HG03159 (cell line): ENCODE data around the gene MED15.
A peak's percentile ranks its signal among the peaks of the same experiment; 100 is the strongest.
"Not testable (repeated sequence)": the region's sequence is repeated elsewhere in the genome, so short reads cannot be mapped to it uniquely, and the experiment has no call there.

Experiments used
- ATAC-seq: cut with Tn5 transposase; IDR thresholded peaks from one replicate; pipeline ENCODE4 v1.9.1; 2021; ENCODE audit warnings: mild to moderate bottlenecking, moderate library complexity; ENCODE audit not compliant: unreplicated experiment

The MED15 gene

GRCh38 chr22:20507253-20508066 is at the start of gene MED15:
Gene MED15 (plus strand): TSS chr22:20507610. CDS start chr22:20507679, 69 bp downstream.
- peak; percentile 76 for ATAC-seq

GRCh38 chr22:20458530-20459151 is 48.8 kb upstream of the MED15 start:
- no peak for ATAC-seq

- no peak for ATAC-seq
Measured at GRCh38 chr22:20459152-20459542, 48.3 kb upstream of the MED15 start.

- ATAC-seq, result no peak
Measured at GRCh38 chr22:20459862-20460261, 47.5 kb upstream of the MED15 start.

- ATAC-seq, result no peak
Measured at GRCh38 chr22:20463324-20464095, 43.9 kb upstream of the MED15 start.

- no peak for ATAC-seq
Measured at GRCh38 chr22:20464096-20464614, 43.3 kb upstream of the MED15 start.

- no peak for ATAC-seq
Measured at GRCh38 chr22:20464912-20465758, 42.3 kb upstream of the MED15 start.

GRCh38 chr22:20465759-20466077 is 41.7 kb upstream of the MED15 start:
- no peak for ATAC-seq

GRCh38 chr22:20466659-20467379 is 40.6 kb upstream of the MED15 start:
- ATAC-seq, result no peak

- no peak for ATAC-seq
Measured at GRCh38 chr22:20469110-20469868, 38.1 kb upstream of the MED15 start.

GRCh38 chr22:20470525-20470924 is 36.9 kb upstream of the MED15 start:
- ATAC-seq, result not testable (repeated sequence)

GRCh38 chr22:20471126-20471833 is 36.1 kb upstream of the MED15 start:
- no peak for ATAC-seq

- ATAC-seq, result no peak
Measured at GRCh38 chr22:20472629-20473442, 34.6 kb upstream of the MED15 start.

GRCh38 chr22:20475115-20475436 is 32.3 kb upstream of the MED15 start:
- ATAC-seq, result no peak

- not testable (repeated sequence) for ATAC-seq
Measured at GRCh38 chr22:20475569-20475968, 31.8 kb upstream of the MED15 start.

GRCh38 chr22:20478059-20478458 is 29.4 kb upstream of the MED15 start:
- not testable (repeated sequence) for ATAC-seq

- no peak for ATAC-seq
Measured at GRCh38 chr22:20479612-20480196, 27.7 kb upstream of the MED15 start.

- not testable (repeated sequence) for ATAC-seq
Measured at GRCh38 chr22:20483143-20483506, 24.3 kb upstream of the MED15 start.
